ENCODE data around the gene RGS8.

RGS8 gene, protein sequence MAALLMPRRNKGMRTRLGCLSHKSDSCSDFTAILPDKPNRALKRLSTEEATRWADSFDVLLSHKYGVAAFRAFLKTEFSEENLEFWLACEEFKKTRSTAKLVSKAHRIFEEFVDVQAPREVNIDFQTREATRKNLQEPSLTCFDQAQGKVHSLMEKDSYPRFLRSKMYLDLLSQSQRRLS

DNA sequence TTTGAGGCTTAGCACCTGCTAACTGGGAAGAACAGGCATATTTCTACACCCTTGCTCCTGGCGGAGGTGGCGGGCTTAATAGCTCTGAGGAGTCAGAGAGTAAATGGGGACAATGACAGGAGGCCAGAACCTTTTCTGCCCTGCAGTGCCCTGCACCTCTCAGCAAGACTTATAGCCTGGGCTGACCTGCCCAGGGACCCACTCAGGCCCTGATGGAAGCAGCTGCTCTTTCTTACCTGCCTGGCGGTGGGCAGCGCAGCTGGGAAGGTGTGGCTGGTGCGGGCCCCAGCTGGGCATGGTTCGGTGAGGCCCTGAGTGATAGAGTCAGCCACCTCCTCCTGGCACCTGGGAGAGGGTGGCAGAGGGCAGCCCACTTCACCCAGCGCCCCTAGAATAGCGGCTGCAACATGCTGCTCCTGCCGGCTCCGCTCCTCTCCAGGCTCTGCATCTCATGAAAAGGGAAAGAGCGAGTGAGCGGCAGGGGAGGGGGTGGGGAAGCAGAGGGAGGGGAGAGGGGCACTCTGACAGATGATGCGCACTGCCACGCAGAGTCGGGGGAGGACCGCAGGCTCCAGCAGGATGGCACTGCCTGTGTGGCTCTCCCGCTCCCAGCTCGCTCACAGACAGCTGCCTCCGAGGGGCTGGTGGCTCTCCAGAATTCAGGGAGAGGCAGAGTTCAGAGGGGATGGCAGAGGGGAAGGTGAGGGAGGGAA is at the start of gene RGS8:
Gene RGS8 (minus strand): TSS at position 472 of the 713 bp plus-strand sequence. CDS start 14,938 bp downstream, outside the sequence.
- DNase-seq (ENCODE audit: low read depth): no peak

DNA sequence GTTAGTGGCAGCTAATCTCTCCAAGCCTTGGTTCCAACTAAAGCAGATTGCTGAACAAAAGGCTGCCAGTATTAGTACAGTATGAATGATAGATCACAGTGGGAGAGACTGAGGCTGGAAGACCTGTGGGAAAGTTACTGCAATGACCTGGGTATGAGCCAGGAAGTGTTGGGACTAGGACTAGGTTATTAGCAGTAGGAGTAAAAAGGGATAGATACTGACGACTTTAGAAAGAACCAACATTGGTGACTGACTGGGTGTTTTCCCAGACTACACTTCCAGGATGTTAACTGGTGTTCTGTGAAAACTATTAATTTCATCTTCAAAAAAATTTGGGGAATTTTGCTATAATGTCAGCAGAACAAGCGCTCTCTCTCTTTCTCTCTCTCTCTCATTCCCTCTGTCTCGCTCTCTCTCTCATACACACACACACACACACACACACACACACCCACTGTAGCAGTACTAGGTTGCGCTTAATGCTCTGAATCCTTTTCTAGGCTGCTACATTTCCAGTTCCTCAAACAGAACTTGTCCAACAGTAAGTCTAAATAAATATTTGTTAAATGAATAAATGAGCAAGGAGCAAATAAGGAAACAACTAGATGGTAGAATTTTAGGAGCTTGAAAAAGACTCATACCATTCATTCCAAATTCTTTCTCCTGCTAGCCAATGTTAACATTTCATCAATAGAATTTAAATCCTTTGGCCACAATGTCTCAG is 47.6 kb upstream of the RGS8 start:
- TF ChIP-seq, protein P1, sequence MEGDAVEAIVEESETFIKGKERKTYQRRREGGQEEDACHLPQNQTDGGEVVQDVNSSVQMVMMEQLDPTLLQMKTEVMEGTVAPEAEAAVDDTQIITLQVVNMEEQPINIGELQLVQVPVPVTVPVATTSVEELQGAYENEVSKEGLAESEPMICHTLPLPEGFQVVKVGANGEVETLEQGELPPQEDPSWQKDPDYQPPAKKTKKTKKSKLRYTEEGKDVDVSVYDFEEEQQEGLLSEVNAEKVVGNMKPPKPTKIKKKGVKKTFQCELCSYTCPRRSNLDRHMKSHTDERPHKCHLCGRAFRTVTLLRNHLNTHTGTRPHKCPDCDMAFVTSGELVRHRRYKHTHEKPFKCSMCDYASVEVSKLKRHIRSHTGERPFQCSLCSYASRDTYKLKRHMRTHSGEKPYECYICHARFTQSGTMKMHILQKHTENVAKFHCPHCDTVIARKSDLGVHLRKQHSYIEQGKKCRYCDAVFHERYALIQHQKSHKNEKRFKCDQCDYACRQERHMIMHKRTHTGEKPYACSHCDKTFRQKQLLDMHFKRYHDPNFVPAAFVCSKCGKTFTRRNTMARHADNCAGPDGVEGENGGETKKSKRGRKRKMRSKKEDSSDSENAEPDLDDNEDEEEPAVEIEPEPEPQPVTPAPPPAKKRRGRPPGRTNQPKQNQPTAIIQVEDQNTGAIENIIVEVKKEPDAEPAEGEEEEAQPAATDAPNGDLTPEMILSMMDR (IDR thresholded peaks at IDR 0.05; ENCODE audit: insufficient read depth, low read depth, low read length, missing control alignments): no peak
- no peak for DNase-seq (ENCODE audit: low read depth)
- H3K4me3 ChIP-seq (ENCODE audit: low read depth, low read length): no peak overlapping the region

More for the DNA sequence above, at the start of gene RGS8:
- TF ChIP-seq, protein P1 (IDR thresholded peaks at IDR 0.05; ENCODE audit: insufficient read depth, low read depth, low read length, missing control alignments): no peak
- H3K4me3 ChIP-seq (ENCODE audit: low read depth, low read length): no peak within 1 kb of the TSS

DNA sequence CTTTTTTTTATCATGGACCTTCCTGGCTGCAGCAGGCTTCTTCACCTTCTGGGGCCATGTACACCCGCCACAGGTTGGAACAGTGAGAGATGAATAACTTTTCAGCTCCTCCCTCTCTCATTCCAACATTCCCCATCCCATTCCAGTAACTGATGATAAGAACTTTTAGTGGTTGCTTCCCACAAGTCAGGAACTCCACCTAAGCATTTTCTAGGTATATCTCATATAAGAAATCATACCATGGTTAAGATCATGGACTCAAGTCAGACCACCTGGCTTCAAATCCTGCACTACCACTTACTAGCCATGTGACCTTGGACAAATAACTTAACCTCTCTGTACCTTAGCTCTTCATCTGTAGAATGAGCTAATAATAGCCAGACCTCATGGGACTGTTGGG is 42.5 kb upstream of the RGS8 start:
- no peak for DNase-seq (ENCODE audit: low read depth)
- TF ChIP-seq, protein P1 (IDR thresholded peaks at IDR 0.05; ENCODE audit: insufficient read depth, low read depth, low read length, missing control alignments): no peak
- no peak overlapping the region for H3K4me3 ChIP-seq (ENCODE audit: low read depth, low read length)

DNA sequence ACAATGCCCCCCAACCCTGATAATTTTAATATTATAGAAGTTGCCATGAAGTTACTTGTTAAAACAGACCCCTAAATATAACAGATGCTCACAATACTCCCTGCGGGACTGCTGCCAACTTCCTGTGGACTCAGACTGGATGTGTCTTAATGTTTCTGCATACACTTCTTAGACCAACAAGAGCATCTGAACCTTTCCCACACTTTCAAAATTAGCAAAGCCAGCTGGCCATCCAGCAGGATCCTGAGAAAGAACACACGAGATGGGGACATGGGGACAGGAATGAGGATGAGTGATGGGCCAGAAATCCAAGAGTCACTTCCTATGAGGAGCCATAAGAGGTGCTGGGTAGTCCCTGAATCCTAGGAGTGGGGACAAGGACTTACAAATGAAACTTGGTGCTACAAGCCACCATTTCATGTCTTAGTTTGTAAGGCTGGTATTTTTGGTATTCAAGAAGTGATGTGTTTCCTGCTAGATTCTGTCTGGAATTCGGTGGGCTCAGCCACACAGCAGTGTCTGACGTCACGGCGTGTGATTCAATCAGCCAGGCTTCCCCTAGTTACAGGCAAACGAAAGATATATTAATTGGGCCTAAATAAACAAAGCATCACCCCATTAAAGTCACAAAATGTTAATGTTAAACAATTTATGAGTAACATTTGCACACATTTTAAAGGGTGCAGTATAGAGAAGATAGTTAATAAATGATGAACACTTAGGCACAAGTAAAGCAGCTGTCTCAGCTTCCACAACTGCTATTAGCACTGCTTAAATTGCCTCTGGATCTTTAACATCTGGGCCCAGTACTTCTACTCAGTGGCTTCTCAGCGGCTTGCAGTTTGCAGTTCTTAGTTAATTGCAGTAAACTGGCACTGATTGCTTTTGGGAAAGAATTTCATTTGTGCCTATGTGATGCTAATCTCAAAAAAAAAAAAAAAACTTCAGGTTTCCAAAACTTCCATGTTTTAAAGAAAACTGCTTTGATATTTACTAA is 41.2 kb upstream of the RGS8 start:
- TF ChIP-seq, protein P1 (IDR thresholded peaks at IDR 0.05; ENCODE audit: insufficient read depth, low read depth, low read length, missing control alignments): no peak
- no peak for DNase-seq (ENCODE audit: low read depth)
- H3K4me3 ChIP-seq (ENCODE audit: low read depth, low read length): no peak overlapping the region

DNA sequence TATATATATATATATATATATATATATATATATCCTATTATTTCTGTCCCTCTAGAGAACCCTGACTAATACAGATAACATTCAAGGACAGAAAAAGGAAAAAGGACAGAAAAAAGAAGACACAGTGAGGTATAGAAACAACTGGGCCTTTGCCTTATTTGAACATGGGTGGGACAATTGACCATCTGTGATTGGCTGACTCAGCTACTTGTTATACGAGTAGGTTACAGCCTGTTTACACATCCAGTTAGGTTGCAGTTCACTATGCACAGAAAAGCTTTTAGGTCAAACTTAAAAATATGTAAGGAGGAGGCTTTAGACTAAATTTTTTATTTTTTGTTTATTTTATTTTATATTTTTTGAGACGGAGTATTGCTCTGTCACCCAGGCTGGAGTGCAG is 39.8 kb upstream of the RGS8 start:
- no peak overlapping the region for H3K4me3 ChIP-seq (ENCODE audit: low read depth, low read length)
- TF ChIP-seq, protein P1 (IDR thresholded peaks at IDR 0.05; ENCODE audit: insufficient read depth, low read depth, low read length, missing control alignments): no peak
- no peak for DNase-seq (ENCODE audit: low read depth)

DNA sequence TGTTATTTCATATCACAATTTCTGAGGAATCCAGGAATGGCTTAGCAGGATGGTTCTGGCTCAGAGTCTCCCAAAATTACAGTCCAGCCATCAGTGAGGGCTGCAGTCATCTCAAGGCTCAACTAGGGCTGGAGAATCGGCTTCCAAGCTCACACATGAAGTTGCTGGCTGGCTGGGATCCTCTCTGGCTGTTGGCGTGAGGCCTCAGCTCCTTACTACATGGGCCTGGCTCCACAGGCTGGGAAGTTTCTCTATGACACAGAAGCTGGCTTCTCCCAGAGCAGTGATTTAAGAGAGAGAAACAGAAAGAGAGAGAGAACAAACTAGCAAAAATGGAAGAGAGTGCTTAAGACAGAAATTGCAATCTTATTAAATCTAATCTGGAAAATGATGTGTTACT is 38.8 kb upstream of the RGS8 start:
- no peak overlapping the region for H3K4me3 ChIP-seq (ENCODE audit: low read depth, low read length)
- TF ChIP-seq, protein P1 (IDR thresholded peaks at IDR 0.05; ENCODE audit: insufficient read depth, low read depth, low read length, missing control alignments): no peak
- no peak for DNase-seq (ENCODE audit: low read depth)

Measured in GM12865 (cell line).